HG03558 (cell line): ENCODE data around the gene TNS3.

Experiments
- ATAC-seq: cut with Tn5 transposase; IDR thresholded peaks from one replicate; pipeline ENCODE4 v1.9.1; 2021; ENCODE audit warnings: moderate number of reproducible peaks; ENCODE audit not compliant: unreplicated experiment; ENCODE audit errors: extremely low read depth

TNS3 gene

DNA sequence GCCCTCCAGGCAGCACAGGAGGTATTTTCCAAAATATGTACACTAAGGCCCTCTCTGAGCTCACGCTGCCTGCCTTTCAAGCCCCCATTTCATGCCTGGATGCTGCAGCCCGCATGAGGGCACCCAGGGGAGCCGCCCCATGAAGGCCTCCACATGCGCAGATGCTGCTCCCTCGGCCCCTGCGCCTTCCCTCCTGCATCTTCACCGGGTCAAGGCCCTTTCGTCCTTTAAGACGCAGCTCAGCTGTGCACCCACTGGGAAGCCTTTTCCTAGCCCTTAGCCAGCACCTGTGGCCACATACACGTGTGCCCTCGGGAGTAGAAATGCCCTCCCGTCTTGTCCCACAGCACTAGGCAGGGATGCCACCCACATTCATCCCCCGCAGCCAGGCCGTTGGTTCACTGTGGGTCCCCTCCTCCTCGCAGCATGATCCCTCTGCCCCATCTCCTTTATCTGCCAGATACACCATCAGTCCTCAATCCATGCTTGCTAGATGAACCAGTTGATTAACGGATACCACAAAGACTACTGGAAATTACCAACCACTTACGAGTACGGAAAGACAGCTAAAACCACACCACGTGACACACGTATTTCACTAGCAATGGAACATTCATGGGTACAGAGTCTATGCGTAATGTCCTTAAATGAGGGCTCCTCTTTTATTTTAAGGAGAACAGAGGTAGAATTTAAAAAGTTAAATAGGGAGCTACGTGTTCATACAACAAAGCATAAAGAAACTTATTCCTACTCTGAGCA is 278.0 kb downstream of the TNS3 start:
- ATAC-seq, result no peak

DNA sequence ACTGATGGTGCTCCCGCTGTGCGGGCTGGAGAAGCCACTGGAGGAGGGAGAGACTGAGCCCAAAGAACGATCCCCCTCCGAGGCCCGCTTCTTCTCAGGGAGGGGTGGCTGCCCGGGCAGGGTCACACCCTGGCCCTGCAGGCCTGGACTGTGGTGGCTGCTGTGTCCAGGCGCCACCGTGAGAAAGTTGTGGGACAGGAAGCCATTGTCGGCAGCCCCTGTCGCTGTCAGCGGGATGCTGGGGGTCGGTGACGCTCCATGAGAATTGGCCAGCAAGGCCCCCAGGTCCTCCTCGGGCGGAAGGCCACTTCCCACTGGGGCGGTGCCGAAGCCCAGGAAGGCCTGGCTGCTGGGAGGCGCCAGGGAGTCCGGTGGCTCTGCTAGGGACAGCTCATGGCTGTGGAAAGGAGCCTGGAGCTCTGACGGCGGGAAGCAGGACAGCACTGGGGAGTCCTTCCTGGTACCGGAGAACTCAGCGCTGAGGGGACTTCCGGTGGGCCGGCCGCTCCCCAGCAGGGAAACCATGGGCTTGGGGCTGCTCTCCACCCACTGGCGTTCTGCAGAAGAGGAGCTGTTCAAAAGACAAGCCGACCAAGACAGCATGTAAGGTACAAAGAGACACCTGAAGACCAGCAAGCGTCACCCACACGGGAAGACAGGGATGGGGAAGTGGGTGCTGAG is 278.8 kb downstream of the TNS3 start:
- no peak for ATAC-seq

GRCh38 chr7:47302560-47302959 is 279.4 kb downstream of the TNS3 start:
- no peak for ATAC-seq

DNA sequence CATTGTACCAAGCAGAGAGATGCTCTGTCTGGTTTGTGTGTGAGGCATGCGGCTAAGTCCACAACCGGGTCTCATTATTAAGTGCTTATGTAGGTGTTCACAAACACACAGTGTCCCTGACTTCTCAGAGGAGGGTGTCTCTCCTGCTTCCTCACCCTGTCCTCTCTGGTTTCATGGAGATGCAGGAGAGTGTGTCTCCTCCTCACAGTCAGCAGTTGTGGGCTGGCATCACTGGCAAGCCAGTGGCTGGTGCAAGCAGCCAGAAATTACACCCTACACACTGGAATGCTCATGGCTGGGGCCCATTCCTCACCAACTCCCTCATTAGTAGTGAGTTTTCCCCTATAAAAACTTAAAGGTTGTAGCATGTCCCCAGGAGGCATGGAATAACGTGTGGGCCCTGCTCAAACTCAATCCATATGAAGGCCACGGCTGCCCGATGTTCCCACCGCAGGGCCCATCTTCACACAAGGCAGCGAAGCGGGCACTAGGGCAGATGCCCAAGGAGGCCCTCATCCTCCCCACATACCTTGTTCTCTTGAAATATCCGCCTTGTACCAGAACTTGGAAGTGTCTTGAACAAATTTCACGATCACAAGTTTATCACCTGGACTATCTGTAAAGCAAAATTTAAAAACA is 280.1 kb downstream of the TNS3 start:
- no peak for ATAC-seq

DNA sequence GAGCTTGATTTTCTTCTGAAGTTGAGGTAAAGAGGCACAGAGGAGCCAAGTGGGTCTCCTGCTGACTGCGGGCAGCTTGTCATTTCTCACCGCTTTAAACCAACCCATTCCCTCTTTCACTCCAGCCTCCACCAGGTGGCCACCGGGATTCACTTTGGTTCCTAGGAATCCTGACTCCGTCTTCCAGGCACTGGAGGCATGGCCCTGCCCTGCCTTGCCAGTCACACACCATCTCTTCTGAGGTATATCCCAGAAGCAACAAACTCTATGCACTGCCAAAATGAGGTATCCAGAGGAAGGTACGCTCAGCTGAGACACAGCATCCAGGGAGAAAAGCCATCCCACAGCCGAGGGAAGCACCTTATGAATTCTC is 280.8 kb downstream of the TNS3 start:
- no peak for ATAC-seq

DNA sequence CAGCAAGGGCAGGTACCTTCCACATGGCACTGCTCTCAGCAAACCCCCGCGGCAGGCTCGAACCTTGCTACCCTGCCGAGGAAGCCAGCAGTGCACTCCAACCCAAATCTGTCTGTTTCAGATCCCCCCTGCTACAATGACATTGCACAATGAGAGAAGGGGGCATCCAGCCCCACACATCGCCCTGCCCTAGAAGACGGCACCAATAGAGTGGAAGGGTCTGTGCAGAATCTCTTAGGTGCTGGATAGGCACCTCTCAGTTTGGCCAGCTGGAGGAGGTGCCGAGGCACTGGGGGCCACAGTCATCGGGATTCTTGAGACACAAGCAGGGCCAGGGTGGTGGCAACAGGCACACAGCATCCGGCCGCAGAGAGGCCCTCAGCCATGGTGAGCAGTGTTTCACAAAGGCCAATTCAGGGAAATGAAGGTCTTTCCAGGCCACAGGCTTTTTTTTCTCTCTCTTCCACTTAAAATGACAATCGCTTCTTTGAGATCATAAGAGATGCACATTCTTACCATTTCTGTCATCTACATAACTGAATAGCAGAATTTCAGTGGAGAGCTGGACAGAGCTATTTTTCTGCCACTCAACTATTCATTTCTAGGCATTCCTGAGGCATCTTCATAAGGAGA is 281.3 kb downstream of the TNS3 start:
- ATAC-seq, result no peak

DNA sequence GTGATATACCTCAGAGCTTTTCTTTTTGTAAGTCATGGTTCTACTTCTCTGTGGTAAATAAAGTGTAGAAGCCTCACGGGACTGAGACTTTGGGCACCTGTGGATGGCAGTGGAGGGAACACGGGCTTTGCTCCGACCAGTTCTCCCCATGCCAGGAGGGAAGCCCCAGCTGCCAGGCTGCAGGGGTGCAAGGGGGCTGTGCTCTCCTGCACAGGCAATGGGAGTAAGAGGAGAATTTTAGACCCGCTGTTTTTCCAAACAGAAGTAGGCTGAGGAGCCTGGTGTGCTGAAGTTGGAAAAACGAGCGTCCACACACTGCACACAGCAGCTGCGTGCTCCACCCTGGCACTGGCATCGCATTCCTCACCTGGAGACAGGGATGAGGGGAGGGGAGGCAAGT is 282.4 kb downstream of the TNS3 start:
- no peak for ATAC-seq

DNA sequence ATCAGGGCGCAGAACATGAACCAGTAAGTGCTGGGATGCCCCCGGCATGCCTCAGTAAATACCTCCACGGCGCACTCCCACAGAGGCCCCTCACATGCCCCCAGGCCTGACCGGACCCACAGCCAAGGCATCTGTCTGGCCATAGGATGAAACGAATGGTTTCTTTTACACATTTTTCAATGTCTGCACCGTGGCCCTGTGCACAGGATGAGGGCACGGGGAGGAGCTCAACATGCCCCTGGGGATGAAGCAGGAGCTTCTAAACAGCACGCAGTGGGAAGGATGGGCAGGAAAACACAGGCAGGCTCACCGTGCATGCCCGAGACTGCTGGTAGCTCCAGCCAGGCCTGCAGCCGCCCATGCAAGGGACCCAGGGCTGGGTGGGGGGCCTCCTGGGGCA is 283.3 kb downstream of the TNS3 start:
- ATAC-seq, result no peak

DNA sequence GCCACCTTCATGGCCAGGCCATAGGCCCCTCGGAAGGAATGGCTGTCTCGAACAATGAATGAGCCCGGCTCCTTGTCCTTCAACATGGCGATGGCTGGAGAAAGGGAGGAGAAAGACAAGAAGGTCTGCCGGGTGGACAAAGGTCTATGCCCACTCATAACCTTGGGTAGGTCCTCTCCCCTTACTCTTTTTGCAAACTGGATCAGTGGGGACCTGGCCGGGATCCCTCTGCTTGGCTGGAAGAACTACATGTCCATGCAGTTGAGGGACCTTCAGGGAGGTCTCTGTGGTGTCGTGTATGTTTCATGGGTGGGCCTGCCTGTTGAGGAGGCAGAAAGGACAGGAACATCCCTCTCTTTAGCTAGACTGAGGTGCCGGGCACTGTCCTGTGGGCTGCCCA is 284.8 kb downstream of the TNS3 start:
- no peak for ATAC-seq

DNA sequence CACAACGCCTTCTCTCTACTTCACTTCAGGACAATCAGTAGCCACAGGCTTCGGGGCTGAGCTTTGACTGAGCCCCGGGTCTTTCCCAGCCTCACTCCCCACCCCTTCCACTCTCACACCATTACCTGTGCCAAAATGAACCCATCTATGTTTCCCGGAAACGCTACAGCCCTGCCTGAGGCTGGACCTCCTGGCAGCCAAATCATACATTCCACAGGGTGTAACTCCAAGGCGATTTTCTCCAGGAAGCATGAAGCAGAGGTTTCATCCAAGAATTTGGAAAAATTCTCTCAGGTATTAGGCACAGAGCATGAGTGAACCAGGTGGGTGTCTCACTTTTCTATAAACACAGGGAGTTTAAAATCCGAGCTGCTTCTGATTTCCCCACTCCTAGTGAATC is 286.3 kb downstream of the TNS3 start:
- ATAC-seq, result no peak

DNA sequence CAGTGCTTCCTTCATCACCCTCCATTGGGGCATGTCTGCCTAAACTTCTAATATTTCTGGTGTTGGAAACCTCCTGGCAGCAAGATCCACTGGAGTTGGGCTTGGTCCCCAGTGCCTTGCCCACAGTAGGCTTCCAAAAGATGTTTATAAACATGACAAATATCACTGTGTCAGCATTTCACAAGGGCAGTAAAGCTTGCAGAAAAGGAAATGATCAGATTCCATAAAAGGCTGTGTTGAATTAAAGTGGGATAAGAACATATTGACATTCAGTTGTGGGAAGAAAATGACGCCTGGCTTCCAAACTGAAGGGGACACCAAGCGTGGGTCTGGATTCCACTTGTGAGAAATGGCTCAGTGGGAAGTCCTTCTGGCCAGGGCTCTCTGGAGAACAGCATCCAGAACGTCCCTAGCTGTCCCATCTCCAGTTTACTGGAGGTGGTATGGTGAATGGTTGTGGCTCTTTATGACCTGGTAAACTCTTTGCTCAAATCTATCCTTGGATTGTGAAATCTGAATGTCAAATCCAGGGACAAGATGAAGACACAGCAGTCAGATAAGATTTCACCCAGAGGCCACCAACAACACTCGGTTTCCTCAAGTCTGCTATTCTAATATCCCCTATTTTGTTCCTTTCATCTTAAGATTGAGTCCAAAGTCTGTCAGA is 287.2 kb downstream of the TNS3 start:
- no peak for ATAC-seq

DNA sequence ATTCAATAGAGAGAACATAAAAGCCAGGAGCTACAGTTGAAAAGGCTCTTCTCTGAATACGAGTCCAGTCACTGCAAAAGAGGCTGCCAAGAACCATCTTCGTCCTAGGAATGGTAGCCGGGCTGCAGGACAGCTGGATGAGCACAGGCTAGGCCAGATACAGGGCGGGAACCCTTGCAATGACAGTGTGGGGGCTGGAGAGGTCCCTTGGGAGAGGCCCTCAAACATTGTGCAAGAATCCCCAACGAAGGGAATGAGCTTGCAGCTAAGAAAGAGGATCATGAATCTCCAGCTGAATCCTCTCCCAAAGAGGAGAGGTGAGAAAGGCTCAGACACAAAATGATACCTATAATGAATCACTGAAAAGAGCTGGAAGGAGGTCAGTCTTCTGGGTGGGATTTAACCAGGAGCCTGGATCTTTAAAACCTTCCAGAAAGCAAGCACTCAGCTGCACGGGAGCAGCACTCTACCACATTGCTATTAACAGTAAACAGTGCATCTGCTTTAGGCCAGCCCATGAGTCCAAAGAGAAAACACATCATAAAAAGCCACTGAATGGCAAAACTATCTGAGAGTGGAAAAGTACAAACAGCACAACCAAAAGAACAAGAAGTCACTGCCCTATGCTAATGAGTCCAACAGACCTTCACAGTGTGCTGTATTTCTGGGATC is 287.9 kb downstream of the TNS3 start:
- no peak for ATAC-seq

- no peak for ATAC-seq
Measured at GRCh38 chr7:47292832-47293309, 289.0 kb downstream of the TNS3 start.

DNA sequence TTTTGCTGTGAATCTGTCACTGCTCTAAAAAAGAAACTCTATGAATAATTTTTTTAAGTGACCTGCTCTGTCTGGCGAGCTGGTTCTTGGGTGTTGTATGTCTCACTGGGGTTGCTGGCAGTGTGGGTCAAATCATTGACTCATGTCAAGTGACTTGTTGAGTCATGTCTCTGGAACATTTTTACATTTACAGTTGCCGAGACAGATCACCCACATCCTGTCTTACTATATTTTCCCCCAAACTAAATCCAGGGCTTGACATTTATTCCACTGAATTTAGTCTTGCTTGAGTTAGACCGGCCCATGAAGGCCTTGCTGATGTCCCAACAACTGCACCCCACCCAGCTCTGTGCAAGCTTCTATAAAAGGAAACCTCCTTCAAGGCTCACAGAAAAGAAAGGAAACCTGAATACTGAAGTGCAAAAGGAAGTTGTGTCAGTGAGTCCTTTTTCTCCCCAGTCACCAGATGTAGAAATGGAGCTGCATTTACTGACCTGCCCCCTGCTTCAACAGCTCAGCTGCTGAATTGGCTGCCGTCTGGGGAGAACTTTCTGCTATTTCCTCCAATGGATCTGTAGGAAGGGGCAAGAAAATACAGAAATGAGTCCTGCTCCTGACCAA is 290.3 kb downstream of the TNS3 start:
- peak; percentile 96 for ATAC-seq

GRCh38 chr7:47290867-47291266 is 291.0 kb downstream of the TNS3 start:
- no peak for ATAC-seq

- no peak for ATAC-seq
Measured at GRCh38 chr7:47290466-47290865, 291.4 kb downstream of the TNS3 start.

GRCh38 chr7:47288060-47288459 is 293.9 kb downstream of the TNS3 start:
- ATAC-seq, result no peak

GRCh38 chr7:47285860-47286491 is 295.9 kb downstream of the TNS3 start:
- no peak for ATAC-seq
